ENCODE measurements around the gene C16orf54. TPM values are rescaled to one million over a fixed set of nuclear protein-coding genes. Genes with fewer than 3 reads are reported as not detected.
"Not testable (repeated sequence)": the region's sequence is repeated elsewhere in the genome, so short reads cannot be mapped to it uniquely, and the experiment has no call there.

The C16orf54 gene
- total RNA-seq, 1 donor from 2014 or later = 0.17 TPM

DNA sequence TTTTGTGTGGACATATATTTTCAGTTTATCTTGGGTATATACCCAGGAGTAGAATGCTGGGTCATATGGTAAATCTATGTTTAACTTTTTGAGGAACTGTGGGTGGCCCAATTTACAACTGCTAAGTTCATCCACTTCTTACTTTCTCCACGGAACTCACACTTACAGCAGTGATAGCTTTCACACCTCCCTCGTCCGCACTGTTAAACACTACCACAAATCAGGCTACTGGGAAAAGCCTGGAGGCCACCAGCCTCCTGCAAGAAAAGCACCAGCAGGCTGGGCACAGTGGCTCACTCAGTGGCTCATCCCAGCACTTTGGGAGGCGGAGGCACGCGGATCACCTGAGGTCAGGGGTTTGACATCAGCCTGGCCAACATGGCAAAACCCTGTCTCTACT is 17.5 kb upstream of the C16orf54 start:
- Mint-ChIP-seq H3K4me1 (ENCODE audit: low read depth) (peaks cover 26% of the 10 kb centered on the region), H3K27me3 (no peaks in the 10 kb centered on the region), H3K4me3 (ENCODE audit: low read depth) (no peak overlapping the region), H3K9me3 (ENCODE audit: low read depth) (no peaks in the 10 kb centered on the region), H3K36me3 (ENCODE audit: insufficient read depth) (no peaks in the 10 kb centered on the region), H3K27ac (no peak overlapping the region)
- DNase-seq (ENCODE audit: low spot score, unreplicated experiment) = no peak
- TF ChIP-seq, protein P1, sequence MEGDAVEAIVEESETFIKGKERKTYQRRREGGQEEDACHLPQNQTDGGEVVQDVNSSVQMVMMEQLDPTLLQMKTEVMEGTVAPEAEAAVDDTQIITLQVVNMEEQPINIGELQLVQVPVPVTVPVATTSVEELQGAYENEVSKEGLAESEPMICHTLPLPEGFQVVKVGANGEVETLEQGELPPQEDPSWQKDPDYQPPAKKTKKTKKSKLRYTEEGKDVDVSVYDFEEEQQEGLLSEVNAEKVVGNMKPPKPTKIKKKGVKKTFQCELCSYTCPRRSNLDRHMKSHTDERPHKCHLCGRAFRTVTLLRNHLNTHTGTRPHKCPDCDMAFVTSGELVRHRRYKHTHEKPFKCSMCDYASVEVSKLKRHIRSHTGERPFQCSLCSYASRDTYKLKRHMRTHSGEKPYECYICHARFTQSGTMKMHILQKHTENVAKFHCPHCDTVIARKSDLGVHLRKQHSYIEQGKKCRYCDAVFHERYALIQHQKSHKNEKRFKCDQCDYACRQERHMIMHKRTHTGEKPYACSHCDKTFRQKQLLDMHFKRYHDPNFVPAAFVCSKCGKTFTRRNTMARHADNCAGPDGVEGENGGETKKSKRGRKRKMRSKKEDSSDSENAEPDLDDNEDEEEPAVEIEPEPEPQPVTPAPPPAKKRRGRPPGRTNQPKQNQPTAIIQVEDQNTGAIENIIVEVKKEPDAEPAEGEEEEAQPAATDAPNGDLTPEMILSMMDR (IDR thresholded peaks at IDR 0.05; ENCODE audit: unreplicated experiment) = no peak

DNA sequence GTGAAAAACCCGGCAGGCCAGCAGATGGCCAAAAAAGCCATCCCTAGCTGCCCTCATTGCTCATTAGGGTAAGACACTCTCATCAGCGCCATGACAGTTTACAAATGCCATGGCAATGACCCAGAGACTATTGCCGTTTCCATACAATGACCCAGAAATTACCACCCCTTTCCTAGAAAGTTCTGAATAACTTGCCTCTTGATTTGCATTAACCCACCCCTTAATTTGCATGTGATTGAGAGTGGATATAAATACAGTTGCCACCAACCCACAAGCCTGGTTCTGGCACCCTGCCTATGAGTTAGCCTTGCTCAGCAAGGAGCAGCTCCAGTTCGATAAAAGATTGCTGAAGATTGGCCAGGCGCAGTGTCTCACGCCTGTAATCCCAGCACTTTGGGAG is 16.1 kb upstream of the C16orf54 start:
- peaks cover 29% of the 10 kb centered on the region for H3K4me1 Mint-ChIP-seq (ENCODE audit: low read depth)
- no peak overlapping the region for H3K4me3 Mint-ChIP-seq (ENCODE audit: low read depth)
- no peak for DNase-seq (ENCODE audit: low spot score, unreplicated experiment)
- H3K27me3 Mint-ChIP-seq = no peaks in the 10 kb centered on the region
- H3K9me3 Mint-ChIP-seq (ENCODE audit: low read depth) = no peaks in the 10 kb centered on the region
- H3K36me3 Mint-ChIP-seq (ENCODE audit: insufficient read depth) = no peaks in the 10 kb centered on the region
- TF ChIP-seq, protein P1 (IDR thresholded peaks at IDR 0.05; ENCODE audit: unreplicated experiment) = no peak
- H3K27ac Mint-ChIP-seq = peak overlapping the region; percentile 62

DNA sequence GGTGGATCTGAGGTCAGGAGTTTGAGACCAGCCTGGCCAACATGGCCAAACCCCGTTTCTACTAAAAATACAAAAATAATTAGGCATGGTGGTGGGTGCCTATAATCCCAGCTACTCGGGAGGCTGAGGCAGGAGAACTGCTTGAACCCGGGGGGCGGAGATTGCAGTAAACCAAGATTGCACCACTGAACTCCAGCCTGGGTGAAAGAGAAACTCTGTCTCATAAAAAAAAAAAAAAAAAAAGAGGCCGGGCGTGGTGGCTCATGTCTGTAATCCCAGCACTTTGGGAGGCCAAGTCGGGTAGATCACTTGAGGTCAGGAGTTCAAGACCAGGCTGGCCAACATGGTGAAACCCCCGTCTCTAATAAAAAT is 15.5 kb upstream of the C16orf54 start:
- peaks cover 33% of the 10 kb centered on the region for H3K4me1 Mint-ChIP-seq (ENCODE audit: low read depth)
- not testable (repeated sequence) for H3K36me3 Mint-ChIP-seq (ENCODE audit: insufficient read depth); H3K4me3 Mint-ChIP-seq (ENCODE audit: low read depth); H3K27me3 Mint-ChIP-seq; DNase-seq (ENCODE audit: low spot score, unreplicated experiment); H3K9me3 Mint-ChIP-seq (ENCODE audit: low read depth)
- H3K27ac Mint-ChIP-seq = peak overlapping the region; percentile 78

DNA sequence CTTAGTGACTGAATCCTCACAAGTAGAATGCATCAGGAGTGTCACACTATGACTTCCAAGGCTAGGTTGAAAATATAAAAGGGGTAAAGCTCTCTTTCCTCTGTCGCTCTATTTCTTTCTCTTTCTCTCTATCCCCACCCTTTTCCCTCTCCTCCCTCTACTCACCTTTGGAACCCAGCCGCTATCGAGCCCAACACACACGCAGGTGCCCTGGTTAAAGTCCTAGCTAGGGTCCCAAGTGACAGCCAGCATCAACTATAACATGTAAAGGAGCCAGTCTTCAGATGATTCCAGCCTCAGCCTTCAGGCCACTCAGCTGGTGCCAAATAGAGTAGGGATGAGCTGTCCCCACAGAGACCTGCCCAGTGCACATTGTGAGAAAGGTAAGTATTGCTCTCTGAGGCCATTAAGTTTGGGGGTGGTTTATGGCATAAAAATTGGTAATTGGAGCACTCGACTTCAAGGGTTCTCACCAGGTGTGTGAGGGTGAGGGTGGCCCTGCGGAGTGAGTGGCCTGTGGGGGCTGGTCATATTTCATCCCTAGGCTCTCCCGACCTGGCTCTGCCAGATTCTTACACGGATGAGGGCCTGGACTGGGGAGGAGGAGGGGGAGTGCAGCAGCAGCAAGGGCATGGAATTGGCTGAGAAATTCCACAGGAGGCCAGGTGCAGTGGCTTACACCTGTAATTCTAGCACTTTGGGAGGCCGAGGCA is 14.9 kb upstream of the C16orf54 start:
- H3K4me1 Mint-ChIP-seq (ENCODE audit: low read depth) = peaks cover 30% of the 10 kb centered on the region
- TF ChIP-seq, protein P1 (IDR thresholded peaks at IDR 0.05; ENCODE audit: unreplicated experiment) = no peak
- DNase-seq (ENCODE audit: low spot score, unreplicated experiment) = no peak
- no peaks in the 10 kb centered on the region for H3K27me3 Mint-ChIP-seq
- no peaks in the 10 kb centered on the region for H3K36me3 Mint-ChIP-seq (ENCODE audit: insufficient read depth)
- peak overlapping the region; percentile 78 for H3K27ac Mint-ChIP-seq
- no peaks in the 10 kb centered on the region for H3K9me3 Mint-ChIP-seq (ENCODE audit: low read depth)
- H3K4me3 Mint-ChIP-seq (ENCODE audit: low read depth) = no peak overlapping the region

DNA sequence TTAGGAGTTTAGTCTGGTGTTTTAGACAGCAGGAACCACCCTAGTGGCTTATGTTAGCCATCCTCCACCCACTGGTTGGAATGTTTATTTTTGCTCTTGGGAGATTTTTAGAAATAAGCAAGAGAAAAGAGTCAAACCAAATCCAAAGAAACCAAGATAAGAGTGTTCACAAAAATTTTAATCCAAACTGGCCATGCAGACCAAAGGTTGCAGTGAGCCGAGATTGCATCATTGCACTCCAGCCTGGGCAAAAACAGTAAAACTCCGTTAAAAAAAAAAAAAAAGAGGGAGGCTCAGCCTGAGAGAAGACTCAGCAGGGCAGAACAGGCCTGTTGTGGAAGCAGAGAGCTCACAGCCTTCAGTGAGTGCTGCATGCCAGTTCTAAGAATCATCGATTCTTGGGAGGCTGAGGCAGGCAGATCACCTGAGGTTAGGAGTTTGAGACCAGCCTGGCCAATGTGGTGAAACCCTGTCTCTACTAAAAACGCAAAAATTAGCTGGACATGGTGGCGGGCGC is 12.2 kb upstream of the C16orf54 start:
- Mint-ChIP-seq H3K4me3 (ENCODE audit: low read depth) (no peak overlapping the region), H3K27ac (peak overlapping the region; percentile 81), H3K27me3 (no peaks in the 10 kb centered on the region), H3K4me1 (ENCODE audit: low read depth) (peaks cover 19% of the 10 kb centered on the region), H3K36me3 (ENCODE audit: insufficient read depth) (no peaks in the 10 kb centered on the region), H3K9me3 (ENCODE audit: low read depth) (no peaks in the 10 kb centered on the region)
- DNase-seq (ENCODE audit: low spot score, unreplicated experiment) = no peak
- TF ChIP-seq, protein P1 (IDR thresholded peaks at IDR 0.05; ENCODE audit: unreplicated experiment) = peak; percentile 12

DNA sequence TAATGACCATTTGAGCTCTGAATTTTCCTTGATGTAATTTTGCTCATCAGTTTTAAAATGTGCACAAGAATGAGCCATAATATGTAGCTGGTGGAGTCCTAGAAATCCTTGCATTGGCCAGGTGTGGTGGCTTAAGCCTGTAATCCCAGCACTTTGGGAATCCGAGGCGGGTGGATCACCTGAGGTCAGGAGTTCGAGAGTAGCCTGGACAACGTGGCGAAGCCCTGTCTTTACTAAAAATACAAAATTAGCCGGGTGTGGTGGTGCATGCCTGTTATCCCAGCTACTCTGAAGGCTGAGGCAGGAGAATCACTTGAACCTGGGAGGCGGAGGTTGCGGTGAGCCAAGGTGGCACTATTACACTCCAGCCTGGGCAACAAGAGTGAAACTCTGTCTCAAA is 11.3 kb upstream of the C16orf54 start:
- H3K4me3 Mint-ChIP-seq (ENCODE audit: low read depth); H3K27me3 Mint-ChIP-seq; DNase-seq (ENCODE audit: low spot score, unreplicated experiment); H3K36me3 Mint-ChIP-seq (ENCODE audit: insufficient read depth); H3K9me3 Mint-ChIP-seq (ENCODE audit: low read depth): not testable (repeated sequence)
- peaks cover 19% of the 10 kb centered on the region for H3K4me1 Mint-ChIP-seq (ENCODE audit: low read depth)
- peak overlapping the region; percentile 78 for H3K27ac Mint-ChIP-seq
